Femur (tissue), 1 donor: ENCODE data around the gene ADGRE1.
"Not testable (repeated sequence)": the region's sequence is repeated elsewhere in the genome, so short reads cannot be mapped to it uniquely, and the experiment has no call there.

ENCODE experiments used
- DNase-seq: peaks from one replicate; pipeline ENCODE4 v3.0.0-alpha.2; 2017

ADGRE1 gene, protein sequence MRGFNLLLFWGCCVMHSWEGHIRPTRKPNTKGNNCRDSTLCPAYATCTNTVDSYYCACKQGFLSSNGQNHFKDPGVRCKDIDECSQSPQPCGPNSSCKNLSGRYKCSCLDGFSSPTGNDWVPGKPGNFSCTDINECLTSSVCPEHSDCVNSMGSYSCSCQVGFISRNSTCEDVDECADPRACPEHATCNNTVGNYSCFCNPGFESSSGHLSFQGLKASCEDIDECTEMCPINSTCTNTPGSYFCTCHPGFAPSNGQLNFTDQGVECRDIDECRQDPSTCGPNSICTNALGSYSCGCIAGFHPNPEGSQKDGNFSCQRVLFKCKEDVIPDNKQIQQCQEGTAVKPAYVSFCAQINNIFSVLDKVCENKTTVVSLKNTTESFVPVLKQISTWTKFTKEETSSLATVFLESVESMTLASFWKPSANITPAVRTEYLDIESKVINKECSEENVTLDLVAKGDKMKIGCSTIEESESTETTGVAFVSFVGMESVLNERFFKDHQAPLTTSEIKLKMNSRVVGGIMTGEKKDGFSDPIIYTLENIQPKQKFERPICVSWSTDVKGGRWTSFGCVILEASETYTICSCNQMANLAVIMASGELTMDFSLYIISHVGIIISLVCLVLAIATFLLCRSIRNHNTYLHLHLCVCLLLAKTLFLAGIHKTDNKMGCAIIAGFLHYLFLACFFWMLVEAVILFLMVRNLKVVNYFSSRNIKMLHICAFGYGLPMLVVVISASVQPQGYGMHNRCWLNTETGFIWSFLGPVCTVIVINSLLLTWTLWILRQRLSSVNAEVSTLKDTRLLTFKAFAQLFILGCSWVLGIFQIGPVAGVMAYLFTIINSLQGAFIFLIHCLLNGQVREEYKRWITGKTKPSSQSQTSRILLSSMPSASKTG

DNA sequence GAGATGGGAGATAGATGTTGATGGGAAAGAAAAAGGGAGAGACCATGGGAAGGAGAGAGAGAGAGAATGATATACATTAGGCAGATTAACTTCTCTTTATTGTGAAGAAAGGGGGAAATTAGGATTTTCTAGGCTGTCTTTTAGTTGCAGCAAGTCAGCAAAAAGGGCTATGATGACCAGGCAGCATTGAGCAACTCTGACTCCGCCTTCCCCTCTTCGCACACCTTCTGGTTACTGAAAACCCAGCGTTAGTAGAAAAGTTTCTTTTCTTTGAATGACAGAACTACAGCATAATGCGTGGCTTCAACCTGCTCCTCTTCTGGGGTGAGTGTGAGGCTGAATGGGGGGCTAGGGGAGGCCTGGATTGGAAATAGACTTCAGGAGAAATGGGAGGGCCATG is at the start of gene ADGRE1:
ADGRE1 (plus strand) TSS at position 264 of the 400 bp plus-strand sequence; CDS start at position 294, 30 bp downstream.
- DNase-seq: peak; percentile 30

DNA sequence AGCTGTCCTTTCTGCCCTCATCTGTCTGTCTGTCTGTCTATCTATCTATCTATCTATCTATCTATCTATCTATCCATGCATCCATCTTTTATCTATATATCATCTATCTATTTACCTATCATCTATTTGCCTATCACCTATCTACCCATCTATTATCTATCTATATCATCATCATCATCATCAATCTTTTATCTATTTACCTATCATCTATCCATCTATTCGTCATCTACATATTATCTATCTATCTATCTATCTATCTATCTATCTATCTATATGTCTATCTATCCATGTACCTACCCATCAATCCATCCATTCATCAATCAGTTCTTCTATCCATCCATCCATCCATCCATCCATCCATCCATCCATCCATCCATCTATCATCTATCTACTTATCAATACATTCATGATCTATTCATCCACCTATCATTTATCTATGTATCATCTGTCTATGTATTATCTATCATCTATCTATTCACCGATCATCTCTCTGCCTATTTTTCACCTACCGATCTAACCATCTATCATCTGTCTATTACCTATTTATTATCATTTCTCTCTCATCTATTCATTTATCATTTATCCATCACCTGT is 49.2 kb upstream of the ADGRE1 start:
- no peak for DNase-seq

DNA sequence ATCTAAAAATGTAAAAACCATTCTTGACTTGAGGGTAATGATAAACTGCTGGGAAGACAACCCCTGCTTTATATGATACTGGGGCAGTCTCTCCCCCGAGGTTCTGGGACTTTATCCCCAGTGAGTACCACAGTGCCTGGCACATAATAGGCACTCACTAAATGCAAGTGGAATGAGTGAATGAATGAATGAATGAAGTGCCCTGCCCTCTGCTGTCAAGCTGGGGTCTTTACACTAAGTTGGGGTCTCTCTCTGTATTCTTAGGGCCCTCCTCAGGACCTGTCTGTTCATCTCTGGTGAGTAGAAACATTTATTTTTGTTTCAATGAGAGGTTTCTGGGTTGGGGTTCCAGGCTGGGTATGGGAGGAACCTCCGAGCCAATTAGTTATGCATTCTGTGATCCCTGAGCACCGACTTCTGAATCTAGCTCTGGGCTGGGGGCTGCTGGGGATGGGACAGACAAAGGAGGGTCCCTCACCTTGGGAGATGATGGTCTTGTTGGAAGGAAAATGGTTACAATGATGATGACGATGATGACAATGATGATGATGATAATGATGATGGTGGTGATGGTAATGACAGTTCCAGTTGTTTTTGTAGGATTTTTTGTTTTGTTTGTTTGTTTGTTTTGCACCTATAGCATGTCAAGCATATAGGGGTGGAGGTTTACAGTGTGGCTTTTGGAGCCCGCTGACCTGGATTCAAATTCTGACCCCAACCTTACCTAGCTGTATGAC is 44.3 kb upstream of the ADGRE1 start:
- no peak for DNase-seq

DNA sequence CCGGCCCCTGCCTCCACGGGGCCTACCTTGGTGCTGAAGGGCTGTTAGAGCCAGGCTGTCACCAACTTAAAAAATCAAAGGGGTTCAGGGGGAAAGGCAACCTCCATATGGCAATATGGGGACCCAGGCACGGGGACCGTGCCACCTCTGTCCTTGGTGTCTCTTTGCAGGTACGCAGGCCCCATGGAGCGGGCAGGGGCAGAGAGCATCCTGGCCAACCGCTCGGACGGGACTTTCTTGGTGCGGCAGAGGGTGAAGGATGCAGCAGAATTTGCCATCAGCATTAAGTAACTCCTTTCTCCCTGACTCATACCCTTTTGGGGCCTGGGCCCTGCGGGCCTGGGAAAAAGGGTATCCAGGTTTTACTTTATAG is 39.6 kb upstream of the ADGRE1 start:
- no peak for DNase-seq

DNA sequence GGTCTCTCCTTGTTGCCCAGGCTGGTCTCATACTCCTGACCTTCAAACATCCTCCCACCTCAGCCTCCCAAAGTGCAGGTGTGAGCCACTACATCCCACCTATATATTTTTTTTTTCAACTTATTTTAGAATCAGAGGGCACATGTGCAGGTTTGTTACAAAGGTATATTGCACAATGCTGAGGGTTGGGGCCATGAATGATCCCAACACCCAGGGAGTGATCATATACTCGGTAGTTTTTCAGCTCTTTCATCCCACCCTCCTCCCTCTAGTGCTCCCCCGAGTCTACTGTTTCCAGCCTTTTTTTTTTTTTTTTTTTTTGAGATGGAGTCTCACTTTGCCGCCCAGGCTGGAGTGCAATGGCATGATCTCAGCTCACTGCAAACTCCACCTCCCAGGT is 38.4 kb upstream of the ADGRE1 start:
- DNase-seq: no peak

DNA sequence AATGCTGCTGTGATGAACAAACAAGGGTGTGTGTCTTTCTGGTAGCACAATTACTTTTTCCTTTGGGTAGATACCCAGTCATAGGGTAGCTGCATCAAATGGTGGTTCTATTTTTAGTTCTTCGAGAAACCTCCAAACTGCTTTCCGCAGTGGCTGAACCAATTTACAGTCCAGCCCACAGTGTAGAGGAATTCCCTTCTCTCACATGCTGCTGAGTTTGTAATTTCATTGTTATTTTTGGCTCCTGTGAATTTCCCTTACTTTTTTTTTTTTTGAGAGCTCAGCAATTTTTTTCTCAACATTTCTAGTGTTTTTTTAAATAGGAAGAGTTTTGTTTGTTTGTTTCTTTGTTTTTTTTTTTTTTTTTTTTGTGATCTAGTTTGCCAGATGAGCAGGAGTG is 37.5 kb upstream of the ADGRE1 start:
- no peak for DNase-seq

DNA sequence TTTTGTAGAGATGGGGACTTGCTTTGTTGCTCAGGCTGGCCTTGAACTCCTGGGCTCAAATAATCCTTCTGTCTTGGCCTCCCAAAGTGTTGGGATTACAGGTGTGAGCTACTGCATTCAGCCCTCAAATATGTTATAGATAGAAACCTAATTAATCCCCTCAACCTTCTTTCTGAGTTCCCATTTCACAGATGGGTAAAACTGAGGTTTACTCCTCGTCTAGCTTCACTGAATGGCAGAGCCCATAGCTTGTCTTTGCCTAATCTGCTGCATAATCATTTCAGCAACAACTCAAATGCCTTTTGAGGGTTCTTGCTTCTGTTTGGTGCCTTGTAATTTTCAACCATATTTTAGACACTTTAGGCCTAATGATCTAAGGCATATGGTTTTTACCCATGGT is 36.0 kb upstream of the ADGRE1 start:
- no peak for DNase-seq

DNA sequence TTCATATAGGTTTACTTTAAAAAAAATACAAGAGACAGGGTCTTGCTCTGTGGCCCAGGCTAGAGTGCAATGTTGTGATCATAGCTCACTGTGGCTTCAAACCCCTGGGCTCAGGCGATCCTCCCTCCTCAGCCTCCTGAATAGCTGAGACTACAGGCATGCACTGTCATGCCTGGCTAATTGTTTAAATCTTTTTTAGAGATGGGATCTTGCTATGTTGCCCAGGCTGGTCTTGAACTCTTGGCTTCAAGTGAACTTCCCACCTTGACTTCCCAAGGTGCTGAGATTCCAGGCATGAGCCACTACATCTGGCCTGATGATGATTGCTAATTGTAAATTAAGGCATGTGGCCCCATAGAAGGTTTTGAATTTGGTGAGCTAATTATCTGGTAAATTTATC is 35.4 kb upstream of the ADGRE1 start:
- DNase-seq: no peak

DNA sequence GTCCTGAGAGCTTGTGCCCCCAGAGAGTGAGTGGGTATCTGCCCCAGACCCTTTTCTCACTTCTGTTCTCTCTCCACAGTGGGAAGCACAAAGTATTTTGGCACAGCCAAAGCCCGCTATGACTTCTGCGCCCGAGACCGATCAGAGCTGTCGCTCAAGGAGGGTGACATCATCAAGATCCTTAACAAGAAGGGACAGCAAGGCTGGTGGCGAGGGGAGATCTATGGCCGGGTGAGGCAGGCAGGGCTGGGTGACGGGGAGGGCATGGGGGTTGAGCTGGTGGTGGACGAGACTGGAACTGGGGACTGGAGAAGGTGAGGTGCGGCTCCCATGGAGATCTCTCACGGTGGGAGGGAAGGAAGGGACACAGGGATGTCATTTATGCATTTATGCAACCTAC is 33.5 kb upstream of the ADGRE1 start:
- DNase-seq: no peak

DNA sequence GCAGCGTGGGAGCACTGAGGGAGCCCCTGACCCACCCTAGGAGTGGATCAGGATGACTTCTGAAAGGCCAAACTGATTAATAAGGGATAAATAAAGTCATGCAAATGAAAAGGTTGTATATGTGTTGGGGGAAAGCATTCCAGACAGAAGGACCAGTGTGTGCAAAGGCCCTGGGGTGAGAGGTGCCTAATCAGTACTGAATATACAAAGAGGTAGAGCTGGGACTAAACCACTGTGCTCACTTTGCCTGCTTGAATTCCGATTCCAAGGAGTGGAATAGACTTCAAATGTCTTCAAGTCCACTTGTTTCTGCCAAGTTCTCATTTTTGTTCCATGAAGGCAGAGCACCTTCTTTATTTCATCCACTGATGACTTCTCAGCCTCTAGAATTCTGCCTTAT is 32.6 kb upstream of the ADGRE1 start:
- DNase-seq: no peak

DNA sequence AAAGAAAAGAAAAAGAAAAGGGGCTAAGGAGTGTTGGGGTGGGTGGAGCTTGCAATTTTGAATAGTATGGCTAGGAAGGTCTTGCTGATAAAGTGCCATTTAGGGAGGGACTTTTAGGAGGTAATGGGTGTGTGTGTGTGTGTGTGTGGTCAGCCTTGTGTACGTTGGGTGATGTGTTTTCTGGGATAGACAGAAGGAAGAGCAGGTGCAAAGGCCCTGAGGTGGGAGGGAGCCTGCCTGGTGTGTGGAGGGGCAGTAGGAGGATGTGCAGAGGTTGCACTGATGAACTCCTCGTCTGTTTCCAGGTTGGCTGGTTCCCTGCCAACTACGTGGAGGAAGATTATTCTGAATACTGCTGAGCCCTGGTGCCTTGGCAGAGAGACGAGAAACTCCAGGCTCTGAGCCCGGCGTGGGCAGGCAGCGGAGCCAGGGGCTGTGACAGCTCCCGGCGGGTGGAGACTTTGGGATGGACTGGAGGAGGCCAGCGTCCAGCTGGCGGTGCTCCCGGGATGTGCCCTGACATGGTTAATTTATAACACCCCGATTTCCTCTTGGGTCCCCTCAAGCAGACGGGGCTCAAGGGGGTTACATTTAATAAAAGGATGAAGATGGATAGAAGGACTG is 30.5 kb upstream of the ADGRE1 start:
- no peak for DNase-seq

DNA sequence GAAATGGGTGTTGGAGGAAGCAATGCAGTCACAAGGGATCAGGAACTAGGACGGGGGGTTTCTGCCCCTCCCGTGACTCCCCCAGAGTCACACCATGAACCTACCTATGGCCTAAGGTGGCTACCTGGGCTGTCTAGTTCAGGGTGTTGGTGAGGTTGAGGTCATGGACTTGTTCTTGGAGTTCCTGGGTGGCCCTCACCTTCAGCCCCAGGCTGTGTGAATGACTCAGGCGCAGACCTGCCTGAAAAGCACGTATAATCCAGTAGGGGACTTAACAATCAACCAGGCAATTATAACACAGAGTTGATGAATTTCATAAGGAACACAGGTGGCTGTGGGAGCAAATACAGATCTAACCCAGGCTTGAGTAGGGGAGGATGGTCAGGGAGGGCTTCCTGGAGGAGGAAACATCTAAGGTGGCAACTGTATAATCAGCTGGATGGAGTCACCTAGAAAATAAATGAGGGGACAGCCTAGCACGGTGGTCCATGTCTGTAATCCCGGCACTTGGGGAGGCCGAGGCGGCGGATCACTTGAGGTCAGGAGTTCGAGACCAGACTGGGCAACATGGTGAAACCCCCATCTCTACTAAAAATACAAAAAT is 25.6 kb upstream of the ADGRE1 start:
- DNase-seq: no peak

DNA sequence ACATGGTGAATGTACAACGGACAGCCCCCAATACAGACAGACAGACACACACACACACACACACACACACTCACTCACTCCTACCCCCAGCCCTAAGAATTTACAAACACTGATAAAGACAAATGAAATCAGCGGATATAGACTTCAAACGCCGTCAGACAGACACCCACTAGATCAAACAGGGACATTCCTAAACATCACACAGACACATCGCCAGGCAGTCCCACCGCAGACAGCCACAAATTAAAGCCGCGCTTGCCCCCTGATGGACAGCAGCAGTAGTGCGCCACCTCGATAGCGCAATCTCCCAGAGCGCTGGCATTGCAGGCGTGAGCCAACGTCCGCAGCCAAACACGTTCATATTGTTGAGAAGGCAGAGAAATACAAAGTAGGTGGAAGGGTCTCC is 24.7 kb upstream of the ADGRE1 start:
- DNase-seq: peak; percentile 86

DNA sequence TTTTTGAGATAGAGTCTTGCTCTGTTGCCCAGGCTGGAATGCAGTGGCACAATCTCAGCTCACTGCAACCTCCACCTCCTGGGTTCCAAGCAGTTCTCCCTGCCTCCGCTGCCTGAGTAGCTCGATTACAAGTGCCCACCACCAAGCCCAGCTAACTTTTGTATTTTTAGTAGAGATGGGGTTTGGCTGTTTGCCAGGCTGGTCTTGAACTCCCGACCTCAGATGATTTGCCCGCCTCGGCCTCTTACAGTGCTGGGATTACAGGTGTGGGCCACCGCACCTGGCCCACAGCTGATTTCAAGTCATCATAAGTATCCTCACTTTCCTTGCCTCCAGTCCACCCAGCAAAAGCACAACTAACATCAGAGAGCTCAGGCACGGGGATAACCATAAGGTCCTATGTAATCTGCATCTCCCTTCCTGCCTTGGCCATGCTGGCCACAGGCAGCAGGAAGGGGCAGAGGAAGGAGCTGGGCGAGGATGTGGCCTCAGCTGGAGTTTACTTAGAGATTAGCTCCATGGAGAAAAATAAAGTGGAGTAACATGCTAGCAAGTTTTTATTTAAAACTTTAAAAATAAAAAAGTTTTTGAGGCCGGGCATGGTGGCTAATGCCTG is 22.9 kb upstream of the ADGRE1 start:
- no peak for DNase-seq

DNA sequence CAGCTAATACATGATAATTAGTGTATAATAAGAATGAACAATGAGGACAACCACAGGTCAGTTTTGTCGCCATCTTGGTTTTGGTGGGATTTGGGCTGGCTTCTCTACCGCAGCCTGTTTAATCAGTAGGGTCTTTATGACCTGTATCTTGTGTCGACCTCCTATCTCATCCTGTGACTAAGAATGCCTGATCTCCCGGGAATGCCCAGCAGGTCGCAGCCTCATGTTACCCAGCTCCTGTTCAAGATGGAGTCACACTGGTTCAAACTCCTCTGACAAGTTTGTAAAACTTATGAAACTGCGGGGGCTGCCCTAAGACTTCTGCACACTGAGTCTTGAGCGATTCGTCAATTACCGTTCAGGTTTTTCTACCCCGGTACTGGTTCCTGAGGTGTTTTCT is 21.5 kb upstream of the ADGRE1 start:
- DNase-seq: no peak

DNA sequence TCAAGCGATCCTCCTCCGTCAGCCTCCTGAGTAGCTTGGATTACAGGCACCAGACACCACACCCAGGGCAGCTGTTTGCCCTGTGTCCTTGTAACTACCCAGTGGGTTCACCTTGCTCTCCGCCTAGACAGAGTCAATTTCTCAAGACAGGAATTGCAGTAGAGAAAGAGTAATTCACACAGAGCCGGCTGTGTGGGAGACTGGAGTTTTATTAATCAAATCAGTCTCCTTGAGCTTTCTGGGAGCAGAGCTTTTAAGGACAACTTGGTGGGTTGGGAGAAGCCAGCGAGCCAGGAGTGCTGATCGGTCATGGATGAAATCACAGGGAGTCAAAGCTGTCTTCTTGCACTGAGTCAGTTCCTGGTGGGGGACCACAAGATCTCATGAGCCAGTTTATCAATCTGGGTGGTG is 20.6 kb upstream of the ADGRE1 start:
- DNase-seq: no peak

DNA sequence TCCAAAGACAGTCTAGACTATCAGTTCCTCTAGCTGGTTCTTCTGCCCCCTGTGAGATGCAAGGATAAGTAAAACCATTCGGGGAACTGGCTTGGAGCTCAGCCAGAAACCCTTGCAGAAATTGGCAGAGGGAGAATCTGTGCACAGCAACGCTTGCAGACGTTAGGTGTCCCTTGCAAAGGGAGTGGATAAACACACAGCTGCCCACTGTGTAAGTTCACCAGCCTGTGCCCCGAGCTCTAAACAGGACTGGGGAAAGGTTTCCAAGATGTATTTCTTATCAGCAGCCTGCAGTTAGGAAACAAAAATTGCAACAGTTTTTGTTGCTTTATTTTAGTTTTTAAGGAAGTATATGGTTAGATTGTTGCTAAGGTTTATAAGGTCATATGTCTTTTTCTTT is 19.0 kb upstream of the ADGRE1 start:
- peak; percentile 24 for DNase-seq

DNA sequence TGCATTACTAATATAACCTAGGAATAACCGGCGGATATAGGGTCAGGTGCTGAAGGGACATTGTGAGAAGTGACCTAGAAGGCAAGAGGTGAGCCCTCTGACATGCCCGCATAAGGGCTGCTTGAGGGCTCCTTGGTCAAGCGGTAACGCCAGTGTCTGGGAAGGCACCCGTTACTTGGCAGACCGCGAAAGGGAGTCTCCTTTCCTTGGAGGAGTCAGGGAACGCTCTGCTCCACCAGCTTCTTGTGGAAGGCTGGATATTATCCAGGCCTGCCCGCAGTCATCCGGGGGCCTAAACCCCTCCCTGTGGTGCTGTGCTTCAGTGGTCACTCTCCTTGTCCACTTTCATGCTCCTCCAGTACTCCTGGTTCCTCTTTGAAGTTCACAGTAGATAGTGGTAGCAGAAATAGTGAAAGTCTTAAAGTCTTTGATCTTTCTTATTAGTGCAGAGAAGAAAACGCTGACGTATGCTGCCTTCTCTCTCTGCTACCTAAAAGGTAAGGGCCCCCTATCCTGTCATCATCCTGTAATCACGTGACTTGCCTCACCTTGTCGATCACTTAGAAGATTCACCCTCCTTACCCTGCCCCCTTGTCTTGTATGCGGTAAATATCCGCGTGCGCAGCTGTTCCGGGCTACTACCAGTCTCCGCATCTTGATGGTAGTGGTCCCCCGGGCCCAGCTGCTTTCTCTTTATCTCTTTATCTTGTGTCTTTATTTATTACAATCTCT is 18.1 kb upstream of the ADGRE1 start:
- DNase-seq: not testable (repeated sequence)

DNA sequence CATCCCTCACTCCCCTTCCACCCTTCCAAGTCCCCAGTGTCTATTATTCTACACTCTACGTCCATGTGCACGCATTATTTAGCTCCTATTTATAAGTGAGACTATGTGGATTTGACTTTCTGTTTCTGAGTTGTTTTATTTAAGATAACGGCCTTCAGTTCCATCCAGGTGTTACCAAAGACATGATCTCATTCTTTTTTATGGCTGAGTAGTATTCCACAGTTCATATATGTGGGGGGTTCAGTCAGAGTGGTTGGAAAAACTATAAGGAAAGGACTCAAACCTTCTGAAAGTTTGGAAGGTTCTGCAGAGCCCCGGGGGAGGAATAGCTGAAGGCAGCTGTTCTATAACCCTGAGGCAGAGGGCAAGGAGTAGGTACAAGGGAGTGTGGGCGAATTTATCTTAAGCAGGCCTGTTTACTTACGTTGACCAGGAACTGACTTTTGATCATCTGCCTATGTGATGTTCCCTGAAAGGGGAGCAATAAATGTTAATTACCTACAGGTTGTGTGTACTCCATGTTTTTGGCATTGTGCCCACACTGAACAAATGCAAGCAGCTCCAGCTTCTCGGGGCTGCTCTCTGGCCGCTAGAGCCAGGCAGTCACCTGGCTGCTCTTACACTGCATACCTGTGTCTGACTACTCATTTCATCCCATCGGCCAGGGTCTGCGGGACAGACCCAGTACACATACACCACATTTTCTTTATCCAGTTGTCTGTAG is 13.5 kb upstream of the ADGRE1 start:
- no peak for DNase-seq

DNA sequence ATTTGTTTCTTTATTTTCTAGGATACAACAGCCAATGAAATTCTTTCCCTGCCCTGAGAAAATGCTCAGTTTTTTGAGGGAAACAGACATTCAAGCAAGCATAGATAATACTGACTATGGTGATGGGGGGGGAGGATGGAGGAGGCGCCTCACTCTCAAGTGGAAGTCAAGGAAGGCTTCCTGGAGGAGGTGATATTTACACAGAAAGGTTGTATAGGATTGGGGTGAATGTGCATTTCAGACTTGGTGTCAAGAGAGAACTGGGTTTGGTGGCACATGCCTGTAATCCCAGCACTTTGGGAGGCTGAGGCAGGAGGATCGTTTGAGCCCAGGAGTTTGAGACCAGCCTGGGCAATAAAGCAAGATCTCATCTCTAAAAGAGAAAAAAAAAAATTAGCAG is 12.2 kb upstream of the ADGRE1 start:
- DNase-seq: no peak
